GM13977 (cell line): ENCODE results near the gene GPATCH4.

Experiments used
- DNase-seq: peaks from one replicate; pipeline ENCODE4 v3.0.0; 2012; ENCODE audit warnings: low spot score
- in situ Hi-C: fragments of 300-500 bp; cut with MboI; formaldehyde crosslinking; loops from one replicate; pipeline ENCODE4 v1.12.0; 2022; ENCODE audit warnings: low sequenced_read_pairs, low pct_unique_long_range_greater_than_20kb, mixed read lengths, inconsistent platforms; ENCODE audit not compliant: unreplicated experiment
- TF ChIP-seq, protein P1 (sequence below): IDR thresholded peaks from 2 replicates; pipeline ENCODE4 v1.5.1; 2012; ENCODE audit warnings: mild to moderate bottlenecking, control low read depth; ENCODE audit not compliant: insufficient read depth; ENCODE audit errors: extremely low read depth, missing control alignments

Gene GPATCH4

GRCh38 chr1:156601122-156601830 is at the start of gene GPATCH4:
TSS of gene GPATCH4 (minus strand) at chr1:156601479.
- peak; percentile 64 for DNase-seq
- in situ Hi-C loops, result loop anchor here (10.0 kb wide), 1 partner anchor 146 kb away; no protein-coding TSS in a partner anchor
- TF ChIP-seq, protein P1, sequence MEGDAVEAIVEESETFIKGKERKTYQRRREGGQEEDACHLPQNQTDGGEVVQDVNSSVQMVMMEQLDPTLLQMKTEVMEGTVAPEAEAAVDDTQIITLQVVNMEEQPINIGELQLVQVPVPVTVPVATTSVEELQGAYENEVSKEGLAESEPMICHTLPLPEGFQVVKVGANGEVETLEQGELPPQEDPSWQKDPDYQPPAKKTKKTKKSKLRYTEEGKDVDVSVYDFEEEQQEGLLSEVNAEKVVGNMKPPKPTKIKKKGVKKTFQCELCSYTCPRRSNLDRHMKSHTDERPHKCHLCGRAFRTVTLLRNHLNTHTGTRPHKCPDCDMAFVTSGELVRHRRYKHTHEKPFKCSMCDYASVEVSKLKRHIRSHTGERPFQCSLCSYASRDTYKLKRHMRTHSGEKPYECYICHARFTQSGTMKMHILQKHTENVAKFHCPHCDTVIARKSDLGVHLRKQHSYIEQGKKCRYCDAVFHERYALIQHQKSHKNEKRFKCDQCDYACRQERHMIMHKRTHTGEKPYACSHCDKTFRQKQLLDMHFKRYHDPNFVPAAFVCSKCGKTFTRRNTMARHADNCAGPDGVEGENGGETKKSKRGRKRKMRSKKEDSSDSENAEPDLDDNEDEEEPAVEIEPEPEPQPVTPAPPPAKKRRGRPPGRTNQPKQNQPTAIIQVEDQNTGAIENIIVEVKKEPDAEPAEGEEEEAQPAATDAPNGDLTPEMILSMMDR, result no peak

GRCh38 chr1:156648951-156649350 is 47.7 kb upstream of the GPATCH4 start:
- no peak for DNase-seq
- TF ChIP-seq, protein P1, result no peak
- in situ Hi-C loops, result no loop called here

GRCh38 chr1:156648496-156648895 is 47.2 kb upstream of the GPATCH4 start:
- in situ Hi-C loops, result no loop called here
- TF ChIP-seq, protein P1, result no peak
- no peak for DNase-seq

DNA sequence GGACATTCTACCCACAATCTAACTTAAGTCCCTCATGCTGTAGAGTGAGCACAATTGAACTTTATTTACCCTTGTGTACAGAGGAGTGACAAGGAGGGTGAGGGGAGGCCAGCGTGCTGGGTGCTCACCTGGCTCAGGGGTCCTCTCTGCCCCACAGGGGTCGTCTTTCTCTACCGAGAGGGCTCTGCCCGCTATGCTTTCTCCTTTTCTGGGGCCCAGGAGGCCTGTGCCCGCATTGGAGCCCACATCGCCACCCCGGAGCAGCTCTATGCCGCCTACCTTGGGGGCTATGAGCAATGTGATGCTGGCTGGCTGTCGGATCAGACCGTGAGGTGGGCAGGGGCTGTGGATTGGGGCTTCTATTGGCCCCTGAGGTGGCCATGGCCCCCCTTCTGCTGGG is 46.1 kb upstream of the GPATCH4 start:
- DNase-seq, result no peak
- TF ChIP-seq, protein P1, result no peak
- in situ Hi-C loops, result no loop called here

DNA sequence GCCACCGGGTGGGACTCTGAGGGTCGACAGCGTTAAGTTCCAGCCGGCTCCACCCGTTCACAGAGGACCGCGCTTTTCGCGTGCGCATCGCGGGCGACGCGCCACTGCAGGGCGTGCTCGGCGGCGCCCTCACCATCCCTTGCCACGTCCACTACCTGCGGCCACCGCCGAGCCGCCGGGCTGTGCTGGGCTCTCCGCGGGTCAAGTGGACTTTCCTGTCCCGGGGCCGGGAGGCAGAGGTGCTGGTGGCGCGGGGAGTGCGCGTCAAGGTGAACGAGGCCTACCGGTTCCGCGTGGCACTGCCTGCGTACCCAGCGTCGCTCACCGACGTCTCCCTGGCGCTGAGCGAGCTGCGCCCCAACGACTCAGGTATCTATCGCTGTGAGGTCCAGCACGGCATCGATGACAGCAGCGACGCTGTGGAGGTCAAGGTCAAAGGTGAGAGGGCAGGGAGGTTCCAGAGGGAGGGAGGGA is 45.5 kb upstream of the GPATCH4 start:
- in situ Hi-C loops, result no loop called here
- TF ChIP-seq, protein P1, result no peak
- DNase-seq, result no peak

DNA sequence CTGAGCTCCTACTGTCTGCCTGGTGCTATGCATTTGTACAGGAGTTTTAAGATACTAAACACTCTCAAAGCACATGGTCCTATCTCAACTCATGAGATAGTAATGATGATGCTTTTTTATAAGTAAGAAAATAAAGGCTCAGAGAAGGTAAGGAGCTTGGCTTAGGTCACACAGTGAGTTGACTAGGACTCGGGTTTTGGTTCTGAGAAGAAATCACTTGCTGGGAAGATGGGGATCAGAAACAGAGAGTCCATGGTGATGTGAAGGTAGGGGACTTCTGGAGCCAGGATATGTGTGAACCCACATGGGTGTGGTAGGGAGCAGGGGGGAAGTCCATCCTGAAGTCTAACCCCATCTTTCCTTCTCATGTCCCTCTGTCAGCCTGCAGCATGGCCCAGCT is 44.4 kb upstream of the GPATCH4 start:
- in situ Hi-C loops, result no loop called here
- TF ChIP-seq, protein P1, result no peak
- no peak for DNase-seq
